Skeletal muscle tissue (tissue), 5 donors: ENCODE results near the gene CORO1C. TPM values are rescaled to one million over a fixed set of nuclear protein-coding genes. Genes with fewer than 3 reads are reported as not detected.
A peak's percentile ranks its signal among the peaks of the same experiment; 100 is the strongest.

Experiments used
- H3K27ac ChIP-seq: one replicate; pipeline ENCODE4 v1.7.0; 2013; ENCODE audit warnings: mild to moderate bottlenecking, low read depth, low read length, inconsistent platforms
- H3K27me3 ChIP-seq, 3 donors: one replicate each; pipeline ENCODE4 v1.7.0; 2013; ENCODE audit warnings: low read length in 3 of 3; ENCODE audit not compliant: control insufficient read depth in 3 of 3, insufficient read depth in 3 of 3
- H3K36me3 ChIP-seq, 3 donors: one replicate each; pipeline ENCODE4 v1.7.0; 2013; ENCODE audit warnings: low read length in 3 of 3; ENCODE audit not compliant: control insufficient read depth in 3 of 3, insufficient read depth in 3 of 3
- H3K4me1 ChIP-seq, 3 donors: one replicate each; pipeline ENCODE4 v1.7.0; 2013; ENCODE audit warnings: low read length in 3 of 3, mild to moderate bottlenecking in 3 of 3; ENCODE audit not compliant: control insufficient read depth in 3 of 3, insufficient read depth in 3 of 3
- H3K4me3 ChIP-seq, 3 donors: one replicate each; pipeline ENCODE4 v1.7.0; 2013; ENCODE audit warnings: low read length in 3 of 3
- H3K9ac ChIP-seq, 3 donors: one replicate each; pipeline ENCODE4 v1.7.0; 2013; ENCODE audit warnings: low read length in 3 of 3, mild to moderate bottlenecking in 3 of 3, moderate library complexity in 2 of 3, low read depth in 1 of 3
- H3K9me3 ChIP-seq, 3 donors: one replicate each; pipeline ENCODE4 v1.7.0; 2013; ENCODE audit warnings: low read length in 3 of 3; ENCODE audit not compliant: control insufficient read depth in 3 of 3
- small RNA-seq: library from RNA; depleted of rRNA; stranded (forward); fragments of <200 nt; gene quantifications from one replicate; pipeline ENCODE3, GENCODE V24; 2014
- total RNA-seq: library from RNA; depleted of rRNA; stranded (reverse); fragments of >200 nt; gene quantifications from one replicate; pipeline ENCODE4 v1.2.3, GENCODE V29; 2014
- donor health status: Osteomylitis.

The CORO1C gene
- total RNA-seq, 1 donor from 2014 or later: 154 TPM

DNA sequence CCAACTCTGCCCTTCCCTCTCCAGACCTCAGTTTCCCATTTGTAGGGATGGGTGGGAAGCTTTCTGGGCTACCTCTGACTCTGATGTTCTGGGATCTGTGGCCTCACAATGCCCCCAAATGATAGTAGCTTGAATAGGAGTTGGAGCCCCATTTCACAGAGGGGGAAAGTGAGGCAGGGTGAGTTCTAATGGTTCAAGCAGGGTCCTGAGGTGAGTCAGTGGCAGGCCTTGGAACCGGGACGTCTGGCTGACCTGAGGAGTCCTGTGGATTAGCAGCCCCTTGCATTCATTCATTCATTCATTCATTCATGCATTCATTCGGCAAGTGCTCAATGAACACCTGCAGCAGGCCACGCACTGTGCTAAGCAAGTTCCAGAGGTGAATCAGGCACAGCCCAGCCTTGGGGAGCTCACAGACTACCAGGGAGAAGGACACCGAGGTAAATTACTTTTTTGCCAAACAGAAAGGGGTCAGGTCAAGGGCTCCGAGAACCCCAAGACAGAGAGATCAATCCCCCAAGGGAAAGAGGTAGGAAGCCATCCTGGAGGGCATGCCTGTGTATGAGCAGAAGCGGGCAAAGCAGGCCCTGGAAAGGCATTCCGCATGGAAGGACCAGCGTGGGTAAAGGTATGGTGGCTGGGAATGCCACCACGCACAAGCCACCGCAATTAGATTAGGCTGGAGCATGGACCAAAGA, 132.6 kb downstream of the CORO1C start:
- Histone ChIP-seq H3K4me1 (no peaks in the 10 kb centered on the region), H3K4me3 (peak overlapping the region in 1 of 3 donors; percentile 31), H3K27me3 (no peaks in the 10 kb centered on the region), H3K9ac (no peak overlapping the region), H3K9me3 (no peaks in the 10 kb centered on the region), H3K27ac (peak overlapping the region; percentile 44), H3K36me3 (no peaks in the 10 kb centered on the region)

DNA sequence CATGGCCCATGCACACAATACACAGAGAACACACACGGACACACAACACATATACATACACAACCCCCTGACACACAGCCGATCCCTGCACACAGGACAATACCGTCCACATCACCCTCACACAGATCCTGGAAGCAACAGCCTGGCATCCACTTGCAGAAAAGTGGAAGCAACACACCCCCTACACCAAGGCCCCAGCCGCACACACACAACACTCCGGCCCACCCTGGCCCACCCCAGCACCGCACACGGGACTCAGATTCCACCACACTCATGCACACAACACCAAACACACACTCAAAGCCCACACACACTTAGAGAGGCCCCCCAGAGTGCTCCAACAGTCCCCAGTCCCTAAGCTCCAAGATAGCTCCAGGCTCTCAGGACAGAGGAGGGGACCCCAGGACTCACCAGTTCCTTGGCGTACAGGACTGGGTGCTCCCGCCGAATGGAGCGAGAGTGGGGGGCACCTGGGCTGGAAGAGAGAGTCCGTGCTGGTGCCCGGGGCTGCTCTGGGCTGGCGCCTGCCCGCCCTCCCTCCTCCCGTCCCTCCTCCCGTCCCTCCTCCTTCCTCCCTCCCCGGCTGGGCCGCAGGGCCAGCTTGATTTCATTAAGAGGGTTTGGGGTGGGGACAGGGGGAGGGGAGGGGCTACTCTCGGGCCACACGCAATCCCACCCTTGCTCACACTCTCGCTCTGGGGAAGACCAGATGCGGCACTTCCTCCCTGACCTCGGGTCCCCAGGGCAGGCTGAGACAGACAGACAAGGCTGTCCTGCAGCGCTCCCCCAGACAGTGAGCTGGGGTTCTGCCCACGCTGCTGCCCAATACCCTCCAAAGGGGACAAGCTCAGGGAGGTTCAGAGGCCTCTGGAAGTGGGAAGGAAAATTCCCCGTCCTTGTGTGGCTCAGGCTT, 133.5 kb downstream of the CORO1C start, which contains the start of gene TMEM119:
Gene TMEM119, minus strand, starts transcription at position 526 of the 913 bp plus-strand sequence. CDS start 5,701 bp downstream, outside the sequence.
- Histone ChIP-seq H3K27ac (peak within 1 kb of the TSS; percentile 44), H3K4me3 (peak within 1 kb of the TSS; percentile 52 to 67 (median 61)), H3K4me1 (no peaks in the 10 kb centered on the region), H3K36me3 (no peaks in the 10 kb centered on the region), H3K27me3 (no peaks in the 10 kb centered on the region), H3K9ac (peak within 1 kb of the TSS in 1 of 3 donors; percentile 8), H3K9me3 (no peaks in the 10 kb centered on the region)

DNA sequence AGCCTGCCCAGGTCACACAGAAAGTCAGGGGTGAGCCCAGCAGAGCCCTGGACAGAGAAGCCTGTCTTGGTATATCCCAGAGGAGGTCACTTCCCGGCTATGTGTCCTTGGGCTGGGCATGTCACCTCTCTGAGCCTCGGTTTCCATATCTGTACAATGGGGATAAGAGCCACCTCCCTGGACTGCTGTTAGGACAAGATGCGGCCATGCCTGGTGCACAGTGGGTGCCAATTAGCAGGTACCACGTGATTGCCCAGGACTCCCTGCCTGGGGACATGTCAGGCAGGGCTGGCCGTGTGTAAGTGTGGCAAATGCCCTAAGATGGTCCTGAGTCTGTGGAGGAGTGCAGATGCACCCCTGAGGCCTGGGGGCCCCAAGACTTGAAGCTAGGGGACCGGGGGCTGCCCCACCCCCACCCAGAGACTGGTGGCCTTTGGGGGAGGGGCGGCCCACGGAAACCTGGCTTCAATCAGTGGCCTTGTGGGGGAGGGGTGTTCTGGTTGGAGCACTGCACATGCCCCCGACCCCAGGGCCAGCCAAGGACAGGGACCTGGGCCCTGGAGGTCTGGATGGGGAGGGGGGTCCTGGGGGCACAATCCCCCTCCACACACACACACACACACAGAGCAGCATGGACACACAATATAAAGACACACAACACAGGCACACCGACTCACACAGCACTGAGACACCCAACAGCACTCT, 134.3 kb downstream of the CORO1C start:
- no peaks in the 10 kb centered on the region for H3K27me3 ChIP-seq
- no peaks in the 10 kb centered on the region for H3K4me1 ChIP-seq
- peak overlapping the region in 1 of 3 donors; percentile 8 for H3K9ac ChIP-seq
- H3K4me3 ChIP-seq: peak overlapping the region; percentile 52 to 67 (median 61)
- no peaks in the 10 kb centered on the region for H3K9me3 ChIP-seq
- H3K27ac ChIP-seq: peak overlapping the region; percentile 30
- no peaks in the 10 kb centered on the region for H3K36me3 ChIP-seq

DNA sequence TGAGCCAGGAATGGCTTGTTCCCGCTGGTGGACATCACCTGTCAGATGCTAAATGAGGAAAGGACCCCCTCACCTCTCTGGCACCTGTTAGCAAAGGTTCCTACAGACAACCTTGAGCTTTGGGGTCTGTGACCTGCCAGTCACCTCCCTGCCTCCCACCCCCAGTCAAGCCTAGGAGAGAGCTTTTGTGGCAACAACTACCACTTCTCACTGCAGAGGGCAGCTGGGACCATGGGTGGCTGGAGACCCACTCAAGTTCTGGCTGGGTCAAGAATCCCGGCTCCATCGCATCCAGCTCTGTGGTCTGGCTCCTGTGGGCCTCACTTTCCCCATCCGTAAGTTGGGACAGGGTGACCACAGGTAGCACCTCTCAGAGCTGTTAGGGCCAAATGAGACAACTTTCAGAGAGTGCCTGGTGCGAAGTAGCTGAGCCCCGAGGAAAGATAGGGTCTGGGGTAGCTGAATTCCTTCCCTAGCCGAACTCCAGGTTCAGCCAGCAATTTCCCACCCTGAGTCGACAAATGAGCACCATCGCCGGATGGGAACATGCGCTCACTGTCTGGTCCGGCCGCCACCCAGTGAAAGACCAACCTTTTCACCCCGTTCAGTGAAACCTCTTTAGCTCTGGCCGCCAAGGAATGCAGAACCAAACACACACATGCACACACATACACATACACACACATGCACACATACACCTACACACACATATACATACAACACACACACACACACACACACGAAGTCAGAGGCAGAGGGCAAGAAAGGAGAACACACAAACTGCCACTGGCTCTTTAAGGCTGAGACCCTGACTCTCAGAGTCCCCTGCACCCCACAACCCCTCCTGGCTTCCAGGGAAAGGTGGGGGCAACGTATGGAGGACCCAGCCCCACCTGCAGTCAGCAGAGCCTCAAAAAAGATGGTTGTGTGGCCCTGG, 135.3 kb downstream of the CORO1C start:
- H3K27ac ChIP-seq: peak overlapping the region; percentile 30
- H3K9ac ChIP-seq: no peak overlapping the region
- H3K27me3 ChIP-seq: no peaks in the 10 kb centered on the region
- no peaks in the 10 kb centered on the region for H3K9me3 ChIP-seq
- no peaks in the 10 kb centered on the region for H3K4me1 ChIP-seq
- no peaks in the 10 kb centered on the region for H3K36me3 ChIP-seq
- H3K4me3 ChIP-seq: peak overlapping the region in 2 of 3 donors; percentile 26 to 33

Small RNAs within 50 kb of the gene (small RNA-seq; reads per million reads assigned to genes)
- gene AC087893.2 (not detected), gene RF00019 (not detected), gene RF00561 (not detected), gene RNU7-169P (not detected)

Other genes with a start within 250 kb of the CORO1C start
- 1.6 TPM for gene FICD, start 216.2 kb downstream of the CORO1C start, total RNA-seq
- 43.3 TPM for gene SART3, start 170.3 kb downstream of the CORO1C start, total RNA-seq
- gene ISCU, start 168.9 kb downstream of the CORO1C start, total RNA-seq: 83.0 TPM
- 37.1 TPM for gene TMEM119, start 133.4 kb downstream of the CORO1C start, total RNA-seq
- 3.7 TPM for gene SELPLG, start 97.6 kb downstream of the CORO1C start, total RNA-seq
- gene SSH1, start 126.1 kb upstream of the CORO1C start, total RNA-seq: 11.0 TPM
- not detected for gene DAO, start 148.6 kb upstream of the CORO1C start, total RNA-seq